H9 (cell line): ENCODE data around the gene SMPX. TPM values are rescaled to one million over a fixed set of nuclear protein-coding genes. Genes with fewer than 3 reads are reported as not detected.
A peak's percentile ranks its signal among the peaks of the same experiment; 100 is the strongest.

Source experiments
- DNase-seq: peaks from one replicate; pipeline ENCODE4 v3.0.0-alpha.2; 2017
- H2AFZ ChIP-seq: one replicate; pipeline ENCODE4 v1.6.1; 2013; ENCODE audit warnings: mild to moderate bottlenecking, low read length, control low read depth, moderate library complexity
- H2AK5ac ChIP-seq: 2 replicates; pipeline ENCODE4 v1.6.1; 2013; ENCODE audit warnings: low read length, control low read depth, mixed read lengths; ENCODE audit not compliant: insufficient read length
- H2BK120ac ChIP-seq: one replicate; pipeline ENCODE4 v1.6.1; 2013; ENCODE audit warnings: low read depth, mild to moderate bottlenecking, low read length, control low read depth, inconsistent platforms; ENCODE audit not compliant: poor library complexity, severe bottlenecking
- H2BK12ac ChIP-seq: 2 replicates; pipeline ENCODE4 v1.6.1; 2013; ENCODE audit warnings: low read length, control low read depth, mixed read lengths, low read depth; ENCODE audit not compliant: insufficient read length
- H2BK15ac ChIP-seq: 2 replicates; pipeline ENCODE4 v1.6.1; 2013; ENCODE audit warnings: low read depth, low read length, control low read depth
- H2BK20ac ChIP-seq: one replicate; pipeline ENCODE4 v1.6.1; 2013; ENCODE audit warnings: low read depth, mild to moderate bottlenecking, low read length, control low read depth, inconsistent platforms; ENCODE audit not compliant: poor library complexity, severe bottlenecking
- H2BK5ac ChIP-seq: 2 replicates; pipeline ENCODE4 v1.6.1; 2013; ENCODE audit warnings: low read length, control low read depth, mixed read lengths; ENCODE audit not compliant: insufficient read length
- H3K14ac ChIP-seq: 2 replicates; pipeline ENCODE4 v1.6.1; 2013; ENCODE audit warnings: low read length, control low read depth; ENCODE audit not compliant: insufficient read depth
- H3K18ac ChIP-seq: 2 replicates; pipeline ENCODE4 v1.6.1; 2013; ENCODE audit warnings: low read depth, mild to moderate bottlenecking, mixed read lengths, low read length, control low read depth; ENCODE audit not compliant: insufficient read length
- H3K23ac ChIP-seq: 2 replicates; pipeline ENCODE4 v1.6.1; 2013; ENCODE audit warnings: low read length, control low read depth, mixed read lengths, low read depth; ENCODE audit not compliant: insufficient read length
- H3K23me2 ChIP-seq: 2 replicates; pipeline ENCODE4 v1.6.1; 2013; ENCODE audit warnings: low read depth, mild to moderate bottlenecking, mixed read lengths, low read length, control low read depth; ENCODE audit not compliant: insufficient read length, poor library complexity, severe bottlenecking
- H3K27ac ChIP-seq: 2 replicates; pipeline ENCODE4 v1.5.1; 2013; ENCODE audit warnings: low read length, control low read depth, mixed read lengths, low read depth; ENCODE audit not compliant: insufficient read length
- H3K27me3 ChIP-seq: 2 replicates; pipeline ENCODE4 v1.6.1; 2013; ENCODE audit warnings: low read length, control low read depth, inconsistent platforms; ENCODE audit not compliant: insufficient read depth
- H3K4ac ChIP-seq: 2 replicates; pipeline ENCODE4 v1.6.1; 2013; ENCODE audit warnings: low read depth, mild to moderate bottlenecking, control low read depth, inconsistent platforms, low read length, moderate library complexity
- H3K4me1 ChIP-seq: 2 replicates; pipeline ENCODE4 v1.6.1; 2013; ENCODE audit warnings: low read length, control low read depth, inconsistent platforms; ENCODE audit not compliant: insufficient read depth
- H3K4me2 ChIP-seq: 2 replicates; pipeline ENCODE4 v1.6.1; 2013; ENCODE audit warnings: low read length, control low read depth, mixed read lengths; ENCODE audit not compliant: insufficient read length, insufficient read depth
- H3K56ac ChIP-seq: 2 replicates; pipeline ENCODE4 v1.6.1; 2013; ENCODE audit warnings: low read depth, mild to moderate bottlenecking, mixed read lengths, low read length, control low read depth; ENCODE audit not compliant: insufficient read length
- H3K79me1 ChIP-seq: 2 replicates; pipeline ENCODE4 v1.6.1; 2013; ENCODE audit warnings: low read depth, mild to moderate bottlenecking, moderate library complexity, low read length, control low read depth, inconsistent platforms; ENCODE audit not compliant: insufficient read depth, poor library complexity, severe bottlenecking
- H3K79me2 ChIP-seq: 2 replicates; pipeline ENCODE4 v1.6.1; 2013; ENCODE audit warnings: low read length, control low read depth, inconsistent platforms; ENCODE audit not compliant: insufficient read depth
- H3K9ac ChIP-seq: 2 replicates; pipeline ENCODE4 v1.6.1; 2013; ENCODE audit warnings: low read length, control low read depth, mixed read lengths; ENCODE audit not compliant: insufficient read length; ENCODE audit errors: extremely low read depth
- H3K9me3 ChIP-seq: one replicate; pipeline ENCODE4 v1.6.1; 2013; ENCODE audit warnings: low read depth, low read length, inconsistent platforms; ENCODE audit not compliant: control insufficient read depth
- H3T11ph ChIP-seq: one replicate; pipeline ENCODE4 v1.6.1; 2013; ENCODE audit warnings: mild to moderate bottlenecking, low read length, control low read depth, inconsistent platforms
- H4K20me1 ChIP-seq: one replicate; pipeline ENCODE4 v1.6.1; 2013; ENCODE audit not compliant: control insufficient read depth, insufficient read length, insufficient read depth
- H4K5ac ChIP-seq: 2 replicates; pipeline ENCODE4 v1.6.1; 2013; ENCODE audit warnings: low read depth, mild to moderate bottlenecking, mixed read lengths, low read length, control low read depth; ENCODE audit not compliant: insufficient read length
- H4K8ac ChIP-seq: replicated peaks from 2 replicates; pipeline ENCODE4 v1.6.1; 2013; ENCODE audit warnings: low read length, control low read depth, mixed read lengths, low read depth; ENCODE audit not compliant: insufficient read length
- H4K91ac ChIP-seq: 2 replicates; pipeline ENCODE4 v1.6.1; 2013; ENCODE audit warnings: low read depth, mild to moderate bottlenecking, moderate library complexity, mixed read lengths, low read length, control low read depth; ENCODE audit not compliant: insufficient read length
- H3K27ac Mint-ChIP-seq, 3 experiments: 2 replicates in 2 of 3; 3 replicates in 1 of 3; pipeline ENCODE4 v1.8.0; 2020 to 2021; ENCODE audit warnings: mixed read lengths in 3 of 3, mild to moderate bottlenecking in 1 of 3, moderate library complexity in 1 of 3
- H3K27me3 Mint-ChIP-seq: 2 replicates; pipeline ENCODE4 v1.8.0; 2021; ENCODE audit warnings: low read depth, mild to moderate bottlenecking, moderate library complexity, mixed read lengths
- H3K36me3 Mint-ChIP-seq, 3 experiments: 2 replicates in 2 of 3; 3 replicates in 1 of 3; pipeline ENCODE4 v1.8.0; 2020 to 2021; ENCODE audit warnings: low read depth in 3 of 3, mixed read lengths in 3 of 3; ENCODE audit not compliant: insufficient read depth in 1 of 3
- H3K4me1 Mint-ChIP-seq, 2 experiments: 2 replicates each; pipeline ENCODE4 v1.8.0; 2020; ENCODE audit warnings: mixed read lengths in 2 of 2
- H3K4me3 Mint-ChIP-seq, 2 experiments: 2 replicates in 1 of 2; 3 replicates in 1 of 2; pipeline ENCODE4 v1.8.0; 2020 to 2021; ENCODE audit warnings: mild to moderate bottlenecking in 2 of 2, mixed read lengths in 2 of 2, moderate library complexity in 1 of 2
- H3K9me3 Mint-ChIP-seq, 2 experiments: 2 replicates in 1 of 2; 3 replicates in 1 of 2; pipeline ENCODE4 v1.8.0; 2020; ENCODE audit warnings: mild to moderate bottlenecking in 2 of 2, mixed read lengths in 2 of 2, moderate library complexity in 1 of 2
- WGBS: extraction: QIAGEN DNeasy Blood & Tissue Kit; methylation state at CpG from one replicate; pipeline ENCODE4 v1.1.7; 2013; ENCODE audit warnings: missing lambda C conversion rate, low lambda C conversion rate, mixed read lengths; ENCODE audit not compliant: insufficient read length; ENCODE audit errors: extremely low coverage; 5-methylcytosine and 5-hydroxymethylcytosine counted together
- total RNA-seq: library from RNA; stranded (reverse); gene quantifications from 2 replicates; pipeline ENCODE4 v1.2.1, GENCODE V29; 2021
- TF ChIP-seq, protein P1 (sequence below): fragments of 200-600 bp; sonication (generic); conservative IDR thresholded peaks from 3 replicates; pipeline ENCODE4 v1.8.0; 2021; ENCODE audit warnings: antibody characterized with exemption, mild to moderate bottlenecking

SMPX gene
- total RNA-seq, 1 experiment from 2014 or later: not detected

DNA sequence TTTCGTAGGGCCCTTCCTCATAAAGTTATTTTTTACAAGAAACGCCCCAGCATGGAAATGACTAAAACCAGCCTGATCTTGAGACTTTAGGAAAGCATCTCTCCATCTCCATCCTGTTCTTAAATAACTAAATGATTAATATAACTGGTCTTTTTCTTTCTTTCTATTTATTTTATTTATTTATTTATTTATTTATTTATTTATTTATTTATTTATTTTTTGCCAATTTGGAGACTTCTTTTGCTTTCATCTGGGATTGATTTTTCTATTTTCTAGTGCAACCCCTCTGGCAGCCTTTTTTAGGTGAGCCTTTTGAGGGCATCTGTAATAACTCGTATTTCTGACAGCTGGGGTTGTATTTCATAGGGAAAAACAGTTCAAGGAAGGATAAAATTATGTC is 98.6 kb downstream of the SMPX start:
- no peak overlapping the region for H2BK120ac ChIP-seq
- peaks cover 16% of the 10 kb centered on the region for H3K9me3 ChIP-seq
- no peak overlapping the region for H3K14ac ChIP-seq
- H3K4ac ChIP-seq: no peak overlapping the region
- TF ChIP-seq, protein P1, sequence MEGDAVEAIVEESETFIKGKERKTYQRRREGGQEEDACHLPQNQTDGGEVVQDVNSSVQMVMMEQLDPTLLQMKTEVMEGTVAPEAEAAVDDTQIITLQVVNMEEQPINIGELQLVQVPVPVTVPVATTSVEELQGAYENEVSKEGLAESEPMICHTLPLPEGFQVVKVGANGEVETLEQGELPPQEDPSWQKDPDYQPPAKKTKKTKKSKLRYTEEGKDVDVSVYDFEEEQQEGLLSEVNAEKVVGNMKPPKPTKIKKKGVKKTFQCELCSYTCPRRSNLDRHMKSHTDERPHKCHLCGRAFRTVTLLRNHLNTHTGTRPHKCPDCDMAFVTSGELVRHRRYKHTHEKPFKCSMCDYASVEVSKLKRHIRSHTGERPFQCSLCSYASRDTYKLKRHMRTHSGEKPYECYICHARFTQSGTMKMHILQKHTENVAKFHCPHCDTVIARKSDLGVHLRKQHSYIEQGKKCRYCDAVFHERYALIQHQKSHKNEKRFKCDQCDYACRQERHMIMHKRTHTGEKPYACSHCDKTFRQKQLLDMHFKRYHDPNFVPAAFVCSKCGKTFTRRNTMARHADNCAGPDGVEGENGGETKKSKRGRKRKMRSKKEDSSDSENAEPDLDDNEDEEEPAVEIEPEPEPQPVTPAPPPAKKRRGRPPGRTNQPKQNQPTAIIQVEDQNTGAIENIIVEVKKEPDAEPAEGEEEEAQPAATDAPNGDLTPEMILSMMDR: no peak
- no peak overlapping the region for H2BK15ac ChIP-seq
- Mint-ChIP-seq H3K4me3 (peak overlapping the region in 1 of 2 experiments; percentile 13; a peak in 2 of 5 replicates), H3K4me1 (peaks cover 0 to 3% of the 10 kb centered on the region in 2 experiments; a peak in 1 of 4 replicates), H3K27ac (peak overlapping the region in 1 of 3 experiments; percentile 82; a peak in 2 of 7 replicates), H3K9me3 (peaks cover 3 to 31% of the 10 kb centered on the region in 2 experiments; a peak in 4 of 5 replicates), H3K27me3 (no peaks in the 10 kb centered on the region; the same call in 1 of the 2 replicates), H3K36me3 (peaks cover 0 to 3% (median 2%) of the 10 kb centered on the region in 3 experiments; a peak in 3 of 7 replicates)
- H4K20me1 ChIP-seq: no peaks in the 10 kb centered on the region
- no peak overlapping the region for H4K8ac ChIP-seq
- no peak overlapping the region for H2AK5ac ChIP-seq
- no peak overlapping the region for H2BK12ac ChIP-seq
- H3K79me2 ChIP-seq: no peaks in the 10 kb centered on the region
- no CpG with 5 or more reads among the region's 3 CpGs for WGBS
- H2BK20ac ChIP-seq: no peak overlapping the region
- no peak overlapping the region for H4K5ac ChIP-seq
- H2AFZ ChIP-seq: no peak overlapping the region
- H3K23ac ChIP-seq: no peak overlapping the region
- H4K91ac ChIP-seq: no peak overlapping the region
- no peak overlapping the region for H3T11ph ChIP-seq
- no peak overlapping the region for H3K9ac ChIP-seq
- H3K23me2 ChIP-seq: no peaks in the 10 kb centered on the region
- H2BK5ac ChIP-seq: no peak overlapping the region
- no peaks in the 10 kb centered on the region for H3K27me3 ChIP-seq
- H3K18ac ChIP-seq: no peak overlapping the region
- DNase-seq: no peak
- no peak overlapping the region for H3K27ac ChIP-seq
- no peaks in the 10 kb centered on the region for H3K4me1 ChIP-seq
- H3K56ac ChIP-seq: no peak overlapping the region
- no peaks in the 10 kb centered on the region for H3K79me1 ChIP-seq
- no peak overlapping the region for H3K4me2 ChIP-seq
